ENCODE measurements around the gene ARL14EP.

GRCh38 chr11:30304620-30305019 is 18.3 kb upstream of the ARL14EP start:
- no peak for TF ChIP-seq EZH2 (IDR thresholded peaks at IDR 0.05; ENCODE audit: borderline replicate concordance, low read depth, low read length, severe bottlenecking)
- no peak for TF ChIP-seq CTCF (IDR thresholded peaks at IDR 0.05; ENCODE audit: extremely low read depth in 1 of 2, insufficient read depth in 1 of 2, low read depth in 1 of 2, low read length in 2 of 2)
